ENCODE results near the gene SORL1-AS1.

Gene SORL1-AS1

GRCh38 chr11:121435132-121435531 lies 17.6 kb downstream of the SORL1-AS1 start:
- no peaks in the 10 kb centered on the region for H4K20me1 ChIP-seq (ENCODE audit: insufficient read depth)
- WGBS (ENCODE audit: low lambda C conversion rate), result 39% methylated on average over 4 of the region's 4 CpGs
- H2AFZ ChIP-seq (ENCODE audit: low read depth), result no peak overlapping the region
- no peaks in the 10 kb centered on the region for H3K4me1 ChIP-seq (ENCODE audit: control insufficient read depth in 1 of 2, insufficient read depth in 2 of 2, low read depth in 1 of 2, low read length in 1 of 2)
- no peak overlapping the region for H3K27ac ChIP-seq (ENCODE audit: low read depth in 2 of 2, low read length in 1 of 2)
- no peaks in the 10 kb centered on the region for H3K79me2 ChIP-seq (ENCODE audit: insufficient read depth)
- no peak overlapping the region for H3K4me3 ChIP-seq (ENCODE audit: low read depth in 2 of 2, low read length in 1 of 2)
- no peaks in the 10 kb centered on the region for H3K9me3 ChIP-seq
- no peaks in the 10 kb centered on the region for H3K27me3 ChIP-seq (ENCODE audit: insufficient read depth)
- CTCF ChIA-PET, result interaction anchor here (0.8 to 2.7 kb wide), 3 partner anchors 9 to 157 kb away, joined by 3 to 9 read pairs (median 4); no protein-coding TSS in a partner anchor
- no peaks in the 10 kb centered on the region for H3K9me2 ChIP-seq
- POLR2A ChIA-PET, result no interaction called here
- TF ChIP-seq EP300 (IDR thresholded peaks at IDR 0.05; ENCODE audit: borderline replicate concordance in 1 of 2, low read depth in 1 of 2, low read length in 1 of 2), result no peak
- no peak for TF ChIP-seq RCOR1 (IDR thresholded peaks at IDR 0.05; ENCODE audit: low read length)
- no peak for TF ChIP-seq GATA2 (CRISPR knock-in tag; IDR thresholded peaks at IDR 0.05)
- TF ChIP-seq MEF2A (IDR thresholded peaks at IDR 0.05; ENCODE audit: borderline replicate concordance, low read depth), result no peak
- no peak for TF ChIP-seq REST (IDR thresholded peaks at IDR 0.05; ENCODE audit: low read depth, low read length)
- TF ChIP-seq NRF1 (IDR thresholded peaks at IDR 0.05; ENCODE audit: low read depth, low read length), result no peak
- TF ChIP-seq GABPA (IDR thresholded peaks at IDR 0.05; ENCODE audit: low read depth), result no peak
- no peak for TF ChIP-seq ZBTB33 (IDR thresholded peaks at IDR 0.05; ENCODE audit: borderline replicate concordance, low read depth)
- TF ChIP-seq MAX (IDR thresholded peaks at IDR 0.05; ENCODE audit: low read depth), result no peak
- no peak for TF ChIP-seq FOXJ3 (CRISPR knock-in tag; IDR thresholded peaks at IDR 0.05)
- no peak for TF ChIP-seq RXRA (IDR thresholded peaks at IDR 0.05; ENCODE audit: borderline replicate concordance, low read depth)
- no peak for DNase-seq
- no peak overlapping the region for H3K9ac ChIP-seq
- no peaks in the 10 kb centered on the region for H3F3A ChIP-seq (replicated peaks; ENCODE audit: insufficient read depth)
- H3K36me3 ChIP-seq (replicated peaks in 1 of 2; ENCODE audit: control insufficient read depth in 1 of 2, insufficient read depth in 2 of 2, low read length in 1 of 2), result no peaks in the 10 kb centered on the region
- H3K4me2 ChIP-seq, result no peak overlapping the region

All from SK-N-SH (cell line).